ENCODE measurements around the gene VGLL4. TPM values are rescaled to one million over a fixed set of nuclear protein-coding genes. Genes with fewer than 3 reads are reported as not detected.

Gene VGLL4
- total RNA-seq, 1 experiment from 2014 or later, result 42.1 TPM

DNA sequence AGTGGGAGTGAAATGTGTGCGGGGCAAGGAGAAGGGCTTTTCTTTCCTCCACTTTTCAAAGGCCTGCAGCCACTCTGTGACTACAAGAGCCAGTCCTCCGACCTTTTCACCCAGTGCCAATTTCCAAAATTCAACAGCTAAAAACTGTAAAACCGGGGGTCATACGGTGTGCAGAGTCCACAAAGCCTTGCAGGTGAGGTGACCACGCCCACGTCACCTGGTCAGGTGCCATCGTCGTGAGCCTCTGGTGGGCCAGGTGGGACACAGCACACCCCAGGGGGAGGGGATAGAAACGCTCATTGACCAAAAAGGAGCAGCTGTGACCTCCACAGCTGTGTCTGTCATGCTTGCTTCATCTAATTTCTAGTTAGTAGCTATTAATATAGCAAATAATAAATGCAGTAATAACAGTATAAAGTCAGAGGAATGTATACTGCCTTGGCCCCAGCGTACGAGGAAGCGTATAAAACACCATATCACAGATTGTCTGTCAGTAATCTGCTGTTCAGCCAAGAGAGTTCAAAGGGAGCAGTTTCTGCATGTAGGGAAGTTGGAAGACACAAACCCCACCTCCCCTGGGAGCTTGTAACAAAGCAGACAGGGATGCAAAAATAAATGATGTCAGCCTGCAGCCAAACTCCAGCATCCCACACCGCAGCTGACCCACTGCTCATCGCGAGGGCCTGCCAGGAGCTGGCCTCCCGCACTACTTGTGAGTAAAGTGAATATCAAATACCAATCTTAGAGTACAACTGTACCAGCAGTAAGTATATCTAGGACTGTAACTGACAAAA, 86.7 kb downstream of the VGLL4 start:
- Histone ChIP-seq H3K14ac (ENCODE audit: insufficient read depth, low read length) (no peak overlapping the region), H3K4me2 (ENCODE audit: insufficient read depth, insufficient read length, low read length) (no peak overlapping the region), H3K56ac (ENCODE audit: insufficient read length, low read depth, low read length) (no peak overlapping the region), H2BK12ac (ENCODE audit: insufficient read length, low read depth, low read length) (no peak overlapping the region), H4K5ac (ENCODE audit: insufficient read length, low read depth, low read length) (no peak overlapping the region), H2AFZ (ENCODE audit: low read length) (no peak overlapping the region), H3K79me1 (ENCODE audit: insufficient read depth, low read depth, low read length, poor library complexity, severe bottlenecking) (peaks cover 3% of the 10 kb centered on the region), H4K91ac (ENCODE audit: insufficient read length, low read depth, low read length) (no peak overlapping the region), H3K79me2 (ENCODE audit: insufficient read depth, low read length) (no peaks in the 10 kb centered on the region), H3T11ph (ENCODE audit: low read length) (no peak overlapping the region), H4K20me1 (ENCODE audit: control insufficient read depth, insufficient read depth, insufficient read length) (no peaks in the 10 kb centered on the region), H3K18ac (ENCODE audit: insufficient read length, low read depth, low read length) (no peak overlapping the region), H3K9ac (ENCODE audit: extremely low read depth, insufficient read length, low read length) (no peak overlapping the region), H2BK120ac (ENCODE audit: low read depth, low read length, poor library complexity, severe bottlenecking) (no peak overlapping the region), H2BK5ac (ENCODE audit: insufficient read length, low read length) (no peak overlapping the region), H3K27ac (ENCODE audit: insufficient read length, low read depth, low read length) (no peak overlapping the region), H3K4me1 (ENCODE audit: insufficient read depth, low read length) (no peaks in the 10 kb centered on the region), H3K9me3 (ENCODE audit: control insufficient read depth, low read depth, low read length) (no peaks in the 10 kb centered on the region), H3K23me2 (ENCODE audit: insufficient read length, low read depth, low read length, poor library complexity, severe bottlenecking) (no peaks in the 10 kb centered on the region), H2AK5ac (ENCODE audit: insufficient read length, low read length) (no peak overlapping the region), H2BK20ac (ENCODE audit: low read depth, low read length, poor library complexity, severe bottlenecking) (no peak overlapping the region), H4K8ac (replicated peaks; ENCODE audit: insufficient read length, low read depth, low read length) (no peak overlapping the region), H3K23ac (ENCODE audit: insufficient read length, low read depth, low read length) (no peak overlapping the region), H3K4ac (ENCODE audit: low read depth, low read length) (no peak overlapping the region), H2BK15ac (ENCODE audit: low read depth, low read length) (no peak overlapping the region), H3K27me3 (ENCODE audit: insufficient read depth, low read length) (no peaks in the 10 kb centered on the region)
- no CpG with 5 or more reads among the region's 16 CpGs for WGBS (ENCODE audit: extremely low coverage, insufficient read length, low lambda C conversion rate)
- H3K9me3 Mint-ChIP-seq, result peaks cover 0 to 2% of the 10 kb centered on the region in 2 experiments; a peak in 2 of 5 replicates
- TF ChIP-seq CTCF (conservative IDR thresholded peaks at IDR 0.05), result no peak
- peaks cover 8 to 11% of the 10 kb centered on the region in 2 experiments for H3K4me1 Mint-ChIP-seq
- H3K4me3 Mint-ChIP-seq, result no peak overlapping the region
- no peak overlapping the region for H3K27ac Mint-ChIP-seq
- H3K36me3 Mint-ChIP-seq (ENCODE audit: insufficient read depth in 1 of 3, low read depth in 3 of 3), result peaks cover 4 to 37% (median 30%) of the 10 kb centered on the region in 3 experiments; a peak in 6 of 7 replicates
- no peaks in the 10 kb centered on the region; the same call in 1 of the 2 replicates for H3K27me3 Mint-ChIP-seq (ENCODE audit: low read depth)
- DNase-seq, result no peak

Measured in H9 (cell line).